ENCODE measurements around the gene ITPR1. TPM values are rescaled to one million over a fixed set of nuclear protein-coding genes. Genes with fewer than 3 reads are reported as not detected.
"Not testable (repeated sequence)": the region's sequence is repeated elsewhere in the genome, so short reads cannot be mapped to it uniquely, and the experiment has no call there.

The ITPR1 gene
- total RNA-seq, 1 experiment from 2014 or later: 13.4 TPM

DNA sequence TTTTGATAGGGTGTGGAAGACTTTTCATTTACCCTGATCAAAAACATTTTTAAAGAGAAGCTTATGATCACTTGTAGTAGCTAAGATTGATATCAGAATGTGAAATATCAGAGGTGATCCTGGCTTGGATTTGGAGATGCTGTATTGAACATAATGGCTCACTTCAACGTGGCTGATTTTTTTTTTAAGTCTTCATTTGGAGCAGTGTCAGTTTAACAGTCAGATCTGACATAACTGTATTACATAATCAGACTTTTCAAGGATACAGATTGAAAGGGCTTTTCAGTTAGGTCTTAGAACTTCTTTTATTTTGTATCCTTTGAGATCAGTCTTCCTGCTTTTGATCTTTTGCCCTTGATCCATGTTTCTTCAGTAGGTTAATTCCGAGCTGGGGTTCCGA is 98.5 kb downstream of the ITPR1 start:
- no peak for DNase-seq (ENCODE audit: low read depth, low spot score)
- in situ Hi-C loops (cut with HindIII; ENCODE audit: low pct_unique_long_range_greater_than_20kb, low sequenced_read_pairs): no loop called here

DNA sequence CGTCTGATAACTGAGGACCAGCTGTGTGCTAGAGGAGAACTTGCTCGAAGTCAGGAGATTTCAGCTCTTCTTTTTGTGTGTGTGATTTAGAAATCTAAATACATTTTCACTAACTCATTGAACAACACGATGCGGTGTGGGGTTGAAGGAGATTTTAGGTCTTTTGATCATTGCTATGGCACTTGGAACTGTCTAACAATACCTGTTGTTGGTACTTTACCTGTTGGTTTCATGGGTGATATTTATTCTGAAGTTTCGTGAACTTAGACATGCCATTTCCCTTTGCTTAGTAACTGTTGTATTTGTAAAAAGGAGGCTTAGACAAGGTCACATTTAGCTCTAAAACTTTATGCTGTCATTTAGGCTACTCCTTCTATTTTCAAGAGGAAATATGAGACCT is 99.9 kb downstream of the ITPR1 start:
- no peak for DNase-seq (ENCODE audit: low read depth, low spot score)
- in situ Hi-C loops (cut with HindIII; ENCODE audit: low pct_unique_long_range_greater_than_20kb, low sequenced_read_pairs): no loop called here

DNA sequence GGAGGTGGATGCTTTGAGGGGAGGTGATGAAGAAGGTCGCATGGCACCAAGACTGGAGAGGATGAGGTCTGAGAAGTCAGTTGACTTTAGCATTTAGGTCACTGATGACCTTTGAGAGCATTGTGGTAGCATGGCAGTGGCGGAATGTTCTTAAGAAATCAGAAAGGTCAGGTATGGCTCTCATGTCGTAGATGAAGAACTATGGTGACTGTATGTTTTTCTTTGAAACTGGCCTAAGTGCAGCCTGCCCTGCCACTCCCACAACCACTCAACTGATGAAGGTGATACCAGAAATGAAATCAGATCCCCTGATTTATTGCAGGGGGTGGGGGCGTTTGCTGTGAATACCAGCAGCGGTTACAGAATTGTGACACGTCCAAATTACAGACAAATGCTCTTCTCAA is 102.6 kb downstream of the ITPR1 start:
- no peak for DNase-seq (ENCODE audit: low read depth, low spot score)
- in situ Hi-C loops (cut with HindIII; ENCODE audit: low pct_unique_long_range_greater_than_20kb, low sequenced_read_pairs): no loop called here

DNA sequence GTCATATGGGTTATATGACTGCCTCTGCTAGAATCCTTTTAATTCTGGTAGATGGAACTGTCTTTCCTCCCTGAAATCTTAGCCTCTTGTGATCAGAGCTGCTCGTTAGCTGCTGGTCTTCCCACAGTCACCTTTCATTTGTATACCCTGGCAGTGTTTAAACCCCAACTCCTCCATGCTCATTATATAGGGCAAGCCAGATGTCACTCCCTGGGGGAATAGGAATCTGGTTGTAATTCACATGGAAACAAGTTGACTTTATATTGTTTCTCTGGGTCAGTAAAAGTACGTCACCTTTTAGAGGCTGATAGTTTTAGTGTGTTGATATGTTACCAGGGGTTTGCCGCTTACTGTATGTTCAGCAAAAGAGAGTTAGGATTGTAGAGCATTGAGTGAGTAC is 103.5 kb downstream of the ITPR1 start:
- in situ Hi-C loops (cut with HindIII; ENCODE audit: low pct_unique_long_range_greater_than_20kb, low sequenced_read_pairs): no loop called here
- DNase-seq (ENCODE audit: low read depth, low spot score): no peak

DNA sequence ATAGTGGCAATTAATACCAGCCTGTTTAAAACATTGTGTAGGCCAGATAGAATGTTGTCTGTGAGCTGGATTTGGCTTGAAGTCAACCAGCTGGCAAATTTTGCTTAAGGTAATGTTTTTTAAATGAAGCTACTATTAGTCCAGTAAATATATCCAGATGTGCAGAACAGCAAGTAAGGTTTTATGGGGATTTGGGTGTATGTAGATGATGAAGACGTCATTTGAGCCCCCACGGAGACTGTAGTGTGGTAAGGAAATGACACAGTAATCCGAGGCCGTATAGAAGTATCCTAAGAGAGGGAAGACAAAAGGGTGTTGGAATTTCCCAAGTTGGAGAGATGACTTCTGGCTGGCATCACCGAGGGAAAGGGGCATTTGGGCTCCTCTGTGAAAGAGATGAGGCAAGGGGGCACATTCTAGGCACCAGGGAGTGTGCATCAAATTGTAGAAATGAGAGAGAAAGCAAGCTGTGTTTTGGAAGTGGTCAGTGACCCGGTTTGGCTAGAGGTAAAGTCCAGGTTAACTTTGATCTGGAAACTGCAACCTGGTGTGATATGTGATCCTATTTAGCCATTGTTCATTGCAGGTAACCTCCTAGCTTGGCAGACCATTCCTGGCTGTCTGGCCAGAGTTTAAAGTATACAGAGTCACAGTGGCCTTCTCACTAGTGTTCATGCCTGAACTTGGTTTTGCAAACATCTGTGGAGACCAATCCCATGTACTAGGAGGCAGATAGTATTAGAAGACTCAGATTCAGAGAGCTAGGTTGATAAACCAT is 104.2 kb downstream of the ITPR1 start:
- no peak for DNase-seq (ENCODE audit: low read depth, low spot score)
- in situ Hi-C loops (cut with HindIII; ENCODE audit: low pct_unique_long_range_greater_than_20kb, low sequenced_read_pairs): no loop called here

- in situ Hi-C loops (cut with HindIII; ENCODE audit: low pct_unique_long_range_greater_than_20kb, low sequenced_read_pairs); DNase-seq (ENCODE audit: low read depth, low spot score): not testable (repeated sequence)
Observed at GRCh38 chr3:4598232-4598631, 105.1 kb downstream of the ITPR1 start.

GRCh38 chr3:4599612-4600011 is 106.5 kb downstream of the ITPR1 start:
- in situ Hi-C loops (cut with HindIII; ENCODE audit: low pct_unique_long_range_greater_than_20kb, low sequenced_read_pairs): no loop called here
- DNase-seq (ENCODE audit: low read depth, low spot score): no peak

DNA sequence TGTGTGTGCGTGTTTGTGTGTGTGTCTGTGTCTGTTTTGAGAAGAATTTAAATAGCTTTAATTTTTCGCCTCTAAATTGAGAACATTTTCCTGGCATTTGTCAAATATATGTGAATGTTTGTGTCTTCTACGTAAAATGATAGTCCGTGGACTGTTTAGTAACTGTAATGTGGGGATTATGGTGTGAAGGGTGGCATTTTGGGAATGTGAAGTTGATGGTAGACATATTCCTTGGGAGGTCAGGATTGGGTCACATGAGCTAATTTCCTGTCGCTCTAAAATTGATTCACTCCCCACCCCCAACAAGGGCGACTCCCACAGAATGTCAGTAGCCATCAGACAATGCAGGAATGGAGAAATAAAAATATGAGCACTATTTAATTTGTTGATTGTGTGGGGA is 107.3 kb downstream of the ITPR1 start:
- no peak for DNase-seq (ENCODE audit: low read depth, low spot score)
- in situ Hi-C loops (cut with HindIII; ENCODE audit: low pct_unique_long_range_greater_than_20kb, low sequenced_read_pairs): no loop called here

GRCh38 chr3:4601892-4602291 is 108.7 kb downstream of the ITPR1 start:
- in situ Hi-C loops (cut with HindIII; ENCODE audit: low pct_unique_long_range_greater_than_20kb, low sequenced_read_pairs): no loop called here
- no peak for DNase-seq (ENCODE audit: low read depth, low spot score)

DNA sequence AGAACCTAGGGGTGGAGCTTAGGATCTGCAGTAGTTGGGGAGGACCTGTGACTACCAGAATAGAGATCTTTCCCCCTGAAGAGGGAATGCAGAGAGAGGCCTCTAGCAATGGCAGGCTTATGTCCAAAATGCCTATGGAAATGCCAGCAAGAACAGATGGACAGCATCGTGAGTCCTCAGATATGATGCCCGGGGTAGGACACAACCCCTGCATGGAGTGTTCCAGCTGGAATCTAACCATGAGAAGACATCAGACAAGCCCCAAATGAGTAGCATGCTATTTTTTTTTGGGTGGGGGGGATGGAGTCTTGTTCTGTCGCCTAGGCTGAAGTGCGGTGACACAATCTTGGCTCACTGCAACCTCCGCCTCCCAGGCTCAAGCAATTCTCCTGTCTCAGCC is 111.5 kb downstream of the ITPR1 start:
- no peak for DNase-seq (ENCODE audit: low read depth, low spot score)
- in situ Hi-C loops (cut with HindIII; ENCODE audit: low pct_unique_long_range_greater_than_20kb, low sequenced_read_pairs): no loop called here

DNA sequence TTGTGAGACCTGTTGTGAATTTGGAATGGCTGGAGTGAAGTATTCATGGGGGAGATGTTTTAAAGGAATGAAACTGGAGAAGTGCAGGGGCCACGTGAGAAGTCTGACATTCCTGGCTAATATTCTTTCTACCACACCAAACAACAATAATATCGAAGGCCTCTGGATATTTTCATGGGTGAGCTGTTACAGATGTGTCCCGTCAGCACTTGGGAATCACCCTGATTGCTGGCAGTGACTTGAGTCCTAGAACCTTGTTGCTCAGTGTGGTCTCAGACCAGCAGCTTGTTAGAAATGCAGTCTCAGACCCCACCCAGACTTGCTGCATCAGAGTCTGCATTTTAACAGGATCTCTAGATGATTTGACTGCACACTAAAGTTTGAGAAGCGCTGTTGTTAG is 113.8 kb downstream of the ITPR1 start:
- no peak for DNase-seq (ENCODE audit: low read depth, low spot score)
- in situ Hi-C loops (cut with HindIII; ENCODE audit: low pct_unique_long_range_greater_than_20kb, low sequenced_read_pairs): no loop called here

GRCh38 chr3:4613366-4613765 is 120.2 kb downstream of the ITPR1 start:
- no peak for DNase-seq (ENCODE audit: low read depth, low spot score)
- in situ Hi-C loops (cut with HindIII; ENCODE audit: low pct_unique_long_range_greater_than_20kb, low sequenced_read_pairs): no loop called here

- DNase-seq (ENCODE audit: low read depth, low spot score): no peak
- in situ Hi-C loops (cut with HindIII; ENCODE audit: low pct_unique_long_range_greater_than_20kb, low sequenced_read_pairs): no loop called here
Observed at GRCh38 chr3:4614070-4614469, 120.9 kb downstream of the ITPR1 start.

GRCh38 chr3:4614927-4615326 is 121.8 kb downstream of the ITPR1 start:
- in situ Hi-C loops (cut with HindIII; ENCODE audit: low pct_unique_long_range_greater_than_20kb, low sequenced_read_pairs): no loop called here
- no peak for DNase-seq (ENCODE audit: low read depth, low spot score)

DNA sequence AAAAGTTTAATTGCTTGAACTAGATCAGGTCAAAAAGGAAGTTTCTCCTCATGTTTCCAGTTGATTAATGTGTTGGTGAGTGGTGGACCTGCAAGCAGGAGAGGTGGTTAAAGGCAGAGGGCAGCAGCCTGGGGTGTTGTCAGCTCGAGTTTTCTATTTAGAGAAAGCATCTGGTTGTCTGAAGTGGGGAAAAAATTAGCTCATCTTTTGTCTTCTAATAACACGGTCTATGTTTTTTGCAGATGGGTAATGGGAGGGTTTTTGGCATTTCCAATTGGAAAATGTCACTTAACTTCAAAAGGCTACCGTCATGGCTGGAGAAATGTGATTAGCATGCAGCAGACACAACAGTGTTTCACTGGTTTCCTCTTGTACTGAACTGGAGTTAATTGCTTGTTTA is 122.6 kb downstream of the ITPR1 start:
- no peak for DNase-seq (ENCODE audit: low read depth, low spot score)
- in situ Hi-C loops (cut with HindIII; ENCODE audit: low pct_unique_long_range_greater_than_20kb, low sequenced_read_pairs): no loop called here

DNA sequence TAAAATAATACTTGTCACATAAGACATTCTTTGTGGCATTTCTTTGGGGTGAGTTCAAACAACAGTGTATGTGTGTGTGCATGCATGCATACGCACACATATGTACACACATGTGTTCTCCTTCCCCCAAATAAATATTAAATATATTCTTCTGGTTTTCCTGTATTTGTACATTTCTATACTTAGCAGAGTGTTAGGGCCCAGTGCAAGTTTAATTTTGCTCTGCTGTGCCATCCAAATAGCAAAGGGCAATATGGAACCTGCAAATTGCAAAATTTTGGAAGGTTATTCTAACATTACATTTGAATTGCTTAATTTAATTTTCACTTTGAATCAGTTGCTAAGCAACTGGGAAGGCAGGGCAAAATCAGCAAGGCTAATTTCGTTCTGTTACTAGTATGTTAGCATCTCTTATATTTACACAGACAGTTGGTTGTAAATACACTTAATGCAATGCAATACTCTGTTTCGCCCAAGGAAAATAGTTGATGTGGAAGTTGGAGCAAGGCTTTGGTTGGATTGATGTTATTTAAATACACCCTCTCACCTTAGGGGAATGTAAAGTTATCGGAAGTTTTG is 130.4 kb downstream of the ITPR1 start:
- no peak for DNase-seq (ENCODE audit: low read depth, low spot score)
- in situ Hi-C loops (cut with HindIII; ENCODE audit: low pct_unique_long_range_greater_than_20kb, low sequenced_read_pairs): no loop called here

GRCh38 chr3:4627651-4628375 is 134.7 kb downstream of the ITPR1 start:
- DNase-seq (ENCODE audit: low read depth, low spot score): no peak
- in situ Hi-C loops (cut with HindIII; ENCODE audit: low pct_unique_long_range_greater_than_20kb, low sequenced_read_pairs): no loop called here

GRCh38 chr3:4629095-4630007 is 136.2 kb downstream of the ITPR1 start:
- in situ Hi-C loops (cut with HindIII; ENCODE audit: low pct_unique_long_range_greater_than_20kb, low sequenced_read_pairs): no loop called here
- DNase-seq (ENCODE audit: low read depth, low spot score): peak; percentile 10

Measured in SK-MEL-5 (cell line).